ENCODE results near the gene SRI. TPM values are rescaled to one million over a fixed set of nuclear protein-coding genes. Genes with fewer than 3 reads are reported as not detected.

Gene SRI
- total RNA-seq, 1 experiment from 2014 or later: 87.6 TPM

GRCh38 chr7:88226201-88226600 lies 6.4 kb upstream of the SRI start:
- no peak for DNase-seq (ENCODE audit: low read depth)

- peak; percentile 70 for DNase-seq (ENCODE audit: low read depth)
Measured at GRCh38 chr7:88224601-88225275, 4.9 kb upstream of the SRI start.

- DNase-seq (ENCODE audit: low read depth): no peak
Measured at GRCh38 chr7:88223265-88223664, 3.4 kb upstream of the SRI start.

- peak; percentile 59 for DNase-seq (ENCODE audit: low read depth)
Measured at GRCh38 chr7:88218836-88219605, 817 bp downstream of the SRI start.

GRCh38 chr7:88218429-88218745 lies 1.5 kb downstream of the SRI start:
- DNase-seq (ENCODE audit: low read depth): no peak

- DNase-seq (ENCODE audit: low read depth): peak; percentile 15
Measured at GRCh38 chr7:88217675-88218428, 2.0 kb downstream of the SRI start.

- DNase-seq (ENCODE audit: low read depth): no peak
Measured at GRCh38 chr7:88216276-88216675, 3.6 kb downstream of the SRI start.

- DNase-seq (ENCODE audit: low read depth): no peak
Measured at GRCh38 chr7:88215295-88215694, 4.5 kb downstream of the SRI start.

- DNase-seq (ENCODE audit: low read depth): no peak
Measured at GRCh38 chr7:88214456-88214855, 5.4 kb downstream of the SRI start.

- no peak for DNase-seq (ENCODE audit: low read depth)
Measured at GRCh38 chr7:88212918-88213317, 6.9 kb downstream of the SRI start.

- DNase-seq (ENCODE audit: low read depth): no peak
Measured at GRCh38 chr7:88208521-88208920, 11.3 kb downstream of the SRI start.

- DNase-seq (ENCODE audit: low read depth): no peak
Measured at GRCh38 chr7:88206254-88206653, 13.6 kb downstream of the SRI start.

GRCh38 chr7:88205179-88205578 lies 14.7 kb downstream of the SRI start:
- DNase-seq (ENCODE audit: low read depth): no peak

GRCh38 chr7:88204525-88205110 lies 15.2 kb downstream of the SRI start:
- DNase-seq (ENCODE audit: low read depth): no peak

- no peak for DNase-seq (ENCODE audit: low read depth)
Measured at GRCh38 chr7:88203401-88203800, 16.4 kb downstream of the SRI start.

- DNase-seq (ENCODE audit: low read depth): no peak
Measured at GRCh38 chr7:88202799-88203198, 17.0 kb downstream of the SRI start.

GRCh38 chr7:88202278-88202677 lies 17.6 kb downstream of the SRI start:
- DNase-seq (ENCODE audit: low read depth): no peak

GRCh38 chr7:88201305-88201704 lies 18.5 kb downstream of the SRI start:
- no peak for DNase-seq (ENCODE audit: low read depth)

- DNase-seq (ENCODE audit: low read depth): no peak
Measured at GRCh38 chr7:88200789-88201188, 19.0 kb downstream of the SRI start.

GRCh38 chr7:88200261-88200660 lies 19.6 kb downstream of the SRI start:
- no peak for DNase-seq (ENCODE audit: low read depth)

GRCh38 chr7:88191911-88192310 lies 27.9 kb downstream of the SRI start:
- DNase-seq (ENCODE audit: low read depth): no peak

- no peak for DNase-seq (ENCODE audit: low read depth)
Measured at GRCh38 chr7:88185650-88186049, 34.2 kb downstream of the SRI start.

All from LHCN-M2 (cell line).